GM12864 (cell line): ENCODE results near the gene METTL15.
"Not testable (repeated sequence)": the region's sequence is repeated elsewhere in the genome, so short reads cannot be mapped to it uniquely, and the experiment has no call there.

Source experiments
- DNase-seq: peaks from one replicate; pipeline ENCODE4 v3.0.0-alpha.2; 2011; ENCODE audit warnings: low read depth
- H3K4me3 ChIP-seq: 2 replicates; pipeline ENCODE4 v1.5.1; 2011; ENCODE audit warnings: mild to moderate bottlenecking, low read depth, low read length, control low read depth
- CTCF ChIP-seq: IDR thresholded peaks from 2 replicates; pipeline ENCODE4 v1.5.1; 2011; ENCODE audit warnings: low read depth, mild to moderate bottlenecking, moderate library complexity, low read length, control low read depth, inconsistent platforms; ENCODE audit errors: missing control alignments

The METTL15 gene

GRCh38 chr11:28251257-28251656 is 143.1 kb downstream of the METTL15 start:
- TF ChIP-seq CTCF = no peak
- DNase-seq = no peak
- H3K4me3 ChIP-seq = no peak overlapping the region

- DNase-seq = no peak
- no peak for TF ChIP-seq CTCF
- H3K4me3 ChIP-seq = no peak overlapping the region
Measured at GRCh38 chr11:28257761-28258160, 149.6 kb downstream of the METTL15 start.

- peak; percentile 7 for DNase-seq
- no peak overlapping the region for H3K4me3 ChIP-seq
- TF ChIP-seq CTCF = no peak
Measured at GRCh38 chr11:28259177-28259843, 151.1 kb downstream of the METTL15 start.

GRCh38 chr11:28268925-28269324 is 160.7 kb downstream of the METTL15 start:
- no peak for DNase-seq
- no peak for TF ChIP-seq CTCF
- no peak overlapping the region for H3K4me3 ChIP-seq

- DNase-seq = no peak
- no peak overlapping the region for H3K4me3 ChIP-seq
- no peak for TF ChIP-seq CTCF
Measured at GRCh38 chr11:28269586-28269985, 161.4 kb downstream of the METTL15 start.

- not testable (repeated sequence) for H3K4me3 ChIP-seq, DNase-seq
Measured at GRCh38 chr11:28272247-28272646, 164.1 kb downstream of the METTL15 start.

- H3K4me3 ChIP-seq = no peak overlapping the region
- no peak for TF ChIP-seq CTCF
- no peak for DNase-seq
Measured at GRCh38 chr11:28274216-28274615, 166.0 kb downstream of the METTL15 start.
